Loucy (cell line): ENCODE measurements around the gene SUZ12.

Experiments
- CTCF ChIP-seq: fragments of 200-600 bp; sonication (generic); conservative IDR thresholded peaks from 2 replicates; pipeline ENCODE4 v1.5.1; 2014; ENCODE audit warnings: mild to moderate bottlenecking, antibody characterized with exemption, low read length
- EZH2phosphoT487 ChIP-seq: fragments of 200-600 bp; IDR thresholded peaks from 2 replicates; pipeline ENCODE4 v1.6.1; 2018; ENCODE audit warnings: antibody characterized with exemption, mild to moderate bottlenecking, moderate library complexity, borderline replicate concordance

- TF ChIP-seq CTCF (no peak), EZH2phosphoT487 (no peak)
Observed at GRCh38 chr17:32016231-32016630, 79.4 kb downstream of the SUZ12 start.
